B cell (primary cell): ENCODE results near the gene HHAT.

Experiments
- EZH2 ChIP-seq: IDR thresholded peaks from 2 replicates; pipeline ENCODE4 v1.6.1; 2012; ENCODE audit warnings: borderline replicate concordance, low read depth, mild to moderate bottlenecking, moderate library complexity, low read length; ENCODE audit not compliant: insufficient read depth, poor library complexity, severe bottlenecking
- TF ChIP-seq, protein P1 (sequence below): fragments of 200-600 bp; IDR thresholded peaks from one replicate; pipeline ENCODE4 v1.8.0; 2022; ENCODE audit warnings: antibody characterized with exemption, mild to moderate bottlenecking

DNA sequence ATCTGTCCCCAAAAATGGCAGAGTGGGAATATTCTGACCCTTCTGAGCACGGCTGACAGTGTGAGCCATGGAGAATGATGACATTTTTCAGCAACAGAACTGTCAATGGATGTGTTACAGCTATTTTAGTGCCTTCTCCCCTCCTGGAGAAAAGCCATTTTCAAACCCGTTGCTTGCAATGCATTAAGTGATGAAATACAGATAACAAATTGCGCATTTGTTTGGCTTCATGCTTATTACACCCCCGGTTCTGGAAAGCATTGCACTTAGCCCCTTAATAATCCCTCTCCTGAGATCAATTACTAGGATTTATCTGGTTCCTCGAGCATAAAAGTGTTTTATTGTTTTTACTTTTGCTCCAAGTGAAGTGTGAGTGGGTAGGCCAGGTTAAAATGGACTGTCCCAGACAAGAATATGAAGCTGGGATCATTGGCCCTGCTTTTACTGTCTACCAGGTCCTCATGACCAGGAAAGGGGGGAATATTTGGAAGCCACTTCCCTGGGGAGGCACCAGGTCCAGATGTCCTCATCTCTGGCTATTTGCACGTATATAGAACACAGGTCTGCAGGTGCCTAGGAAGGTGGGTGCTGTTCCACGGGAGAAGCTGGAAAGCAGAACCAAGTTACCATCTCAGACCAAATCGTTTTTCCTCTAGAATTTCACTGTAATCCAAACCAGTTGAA lies 37.5 kb upstream of the HHAT start:
- TF ChIP-seq, protein P1, sequence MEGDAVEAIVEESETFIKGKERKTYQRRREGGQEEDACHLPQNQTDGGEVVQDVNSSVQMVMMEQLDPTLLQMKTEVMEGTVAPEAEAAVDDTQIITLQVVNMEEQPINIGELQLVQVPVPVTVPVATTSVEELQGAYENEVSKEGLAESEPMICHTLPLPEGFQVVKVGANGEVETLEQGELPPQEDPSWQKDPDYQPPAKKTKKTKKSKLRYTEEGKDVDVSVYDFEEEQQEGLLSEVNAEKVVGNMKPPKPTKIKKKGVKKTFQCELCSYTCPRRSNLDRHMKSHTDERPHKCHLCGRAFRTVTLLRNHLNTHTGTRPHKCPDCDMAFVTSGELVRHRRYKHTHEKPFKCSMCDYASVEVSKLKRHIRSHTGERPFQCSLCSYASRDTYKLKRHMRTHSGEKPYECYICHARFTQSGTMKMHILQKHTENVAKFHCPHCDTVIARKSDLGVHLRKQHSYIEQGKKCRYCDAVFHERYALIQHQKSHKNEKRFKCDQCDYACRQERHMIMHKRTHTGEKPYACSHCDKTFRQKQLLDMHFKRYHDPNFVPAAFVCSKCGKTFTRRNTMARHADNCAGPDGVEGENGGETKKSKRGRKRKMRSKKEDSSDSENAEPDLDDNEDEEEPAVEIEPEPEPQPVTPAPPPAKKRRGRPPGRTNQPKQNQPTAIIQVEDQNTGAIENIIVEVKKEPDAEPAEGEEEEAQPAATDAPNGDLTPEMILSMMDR, result no peak
- TF ChIP-seq EZH2, result no peak
